Measurements from ENCODE around the gene SMIM24. TPM values are rescaled to one million over a fixed set of nuclear protein-coding genes. Genes with fewer than 3 reads are reported as not detected.
A peak's percentile ranks its signal among the peaks of the same experiment; 100 is the strongest.

The SMIM24 gene
- total and polyA plus RNA-seq, 10 of the 15 experiments (the other 5 are each of a cell fraction or from before 2014, with no cell fraction given) = 0.14 to 0.44 (median 0.23) TPM; not detected in 4

DNA sequence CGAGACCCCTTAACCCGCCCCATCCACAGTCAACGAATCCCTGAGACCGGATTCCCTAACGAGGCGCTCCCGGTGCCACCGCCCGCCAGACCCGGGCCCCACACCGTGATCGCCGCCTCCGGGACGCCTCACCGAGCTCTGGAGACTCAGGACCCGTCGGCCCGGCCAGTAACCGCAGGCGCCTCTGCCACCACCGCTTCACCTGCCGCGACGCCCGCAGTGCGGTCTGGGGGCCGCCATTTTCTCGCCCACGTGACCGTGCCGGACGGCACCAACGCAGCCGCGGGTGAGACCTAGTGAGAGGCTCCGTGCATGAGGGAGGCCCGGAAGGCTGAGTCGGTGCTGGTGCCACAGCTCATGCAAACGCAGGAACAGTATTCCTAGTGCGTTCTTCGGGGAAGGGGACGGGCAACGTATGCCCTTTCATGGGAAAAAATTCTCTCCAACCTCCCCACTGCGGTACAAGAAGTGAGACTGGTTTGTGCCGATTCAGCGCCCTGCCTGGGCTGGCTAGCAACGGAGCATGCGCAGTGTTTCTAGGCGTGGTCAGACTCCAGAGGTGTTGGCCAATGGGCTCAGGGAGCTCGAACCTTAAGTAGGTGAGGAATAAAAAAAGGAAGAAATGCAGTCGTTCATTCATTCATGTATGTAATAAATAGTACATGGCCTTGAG, 20.2 kb upstream of the SMIM24 start, which contains the start of gene DOHH (continued):
- TF ChIP-seq, protein P1, sequence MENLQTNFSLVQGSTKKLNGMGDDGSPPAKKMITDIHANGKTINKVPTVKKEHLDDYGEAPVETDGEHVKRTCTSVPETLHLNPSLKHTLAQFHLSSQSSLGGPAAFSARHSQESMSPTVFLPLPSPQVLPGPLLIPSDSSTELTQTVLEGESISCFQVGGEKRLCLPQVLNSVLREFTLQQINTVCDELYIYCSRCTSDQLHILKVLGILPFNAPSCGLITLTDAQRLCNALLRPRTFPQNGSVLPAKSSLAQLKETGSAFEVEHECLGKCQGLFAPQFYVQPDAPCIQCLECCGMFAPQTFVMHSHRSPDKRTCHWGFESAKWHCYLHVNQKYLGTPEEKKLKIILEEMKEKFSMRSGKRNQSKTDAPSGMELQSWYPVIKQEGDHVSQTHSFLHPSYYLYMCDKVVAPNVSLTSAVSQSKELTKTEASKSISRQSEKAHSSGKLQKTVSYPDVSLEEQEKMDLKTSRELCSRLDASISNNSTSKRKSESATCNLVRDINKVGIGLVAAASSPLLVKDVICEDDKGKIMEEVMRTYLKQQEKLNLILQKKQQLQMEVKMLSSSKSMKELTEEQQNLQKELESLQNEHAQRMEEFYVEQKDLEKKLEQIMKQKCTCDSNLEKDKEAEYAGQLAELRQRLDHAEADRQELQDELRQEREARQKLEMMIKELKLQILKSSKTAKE (IDR thresholded peaks at IDR 0.05; ENCODE audit: low read depth, poor library complexity, severe bottlenecking) = peak; percentile 97
- TF ChIP-seq DPF2 (IDR thresholded peaks at IDR 0.05) = peak; percentile 85
- TF ChIP-seq BRCA1 (IDR thresholded peaks at IDR 0.05; ENCODE audit: low read depth, low read length) = peak; percentile 41; the same call in 1 of the 2 replicates
- TF ChIP-seq, protein P2, sequence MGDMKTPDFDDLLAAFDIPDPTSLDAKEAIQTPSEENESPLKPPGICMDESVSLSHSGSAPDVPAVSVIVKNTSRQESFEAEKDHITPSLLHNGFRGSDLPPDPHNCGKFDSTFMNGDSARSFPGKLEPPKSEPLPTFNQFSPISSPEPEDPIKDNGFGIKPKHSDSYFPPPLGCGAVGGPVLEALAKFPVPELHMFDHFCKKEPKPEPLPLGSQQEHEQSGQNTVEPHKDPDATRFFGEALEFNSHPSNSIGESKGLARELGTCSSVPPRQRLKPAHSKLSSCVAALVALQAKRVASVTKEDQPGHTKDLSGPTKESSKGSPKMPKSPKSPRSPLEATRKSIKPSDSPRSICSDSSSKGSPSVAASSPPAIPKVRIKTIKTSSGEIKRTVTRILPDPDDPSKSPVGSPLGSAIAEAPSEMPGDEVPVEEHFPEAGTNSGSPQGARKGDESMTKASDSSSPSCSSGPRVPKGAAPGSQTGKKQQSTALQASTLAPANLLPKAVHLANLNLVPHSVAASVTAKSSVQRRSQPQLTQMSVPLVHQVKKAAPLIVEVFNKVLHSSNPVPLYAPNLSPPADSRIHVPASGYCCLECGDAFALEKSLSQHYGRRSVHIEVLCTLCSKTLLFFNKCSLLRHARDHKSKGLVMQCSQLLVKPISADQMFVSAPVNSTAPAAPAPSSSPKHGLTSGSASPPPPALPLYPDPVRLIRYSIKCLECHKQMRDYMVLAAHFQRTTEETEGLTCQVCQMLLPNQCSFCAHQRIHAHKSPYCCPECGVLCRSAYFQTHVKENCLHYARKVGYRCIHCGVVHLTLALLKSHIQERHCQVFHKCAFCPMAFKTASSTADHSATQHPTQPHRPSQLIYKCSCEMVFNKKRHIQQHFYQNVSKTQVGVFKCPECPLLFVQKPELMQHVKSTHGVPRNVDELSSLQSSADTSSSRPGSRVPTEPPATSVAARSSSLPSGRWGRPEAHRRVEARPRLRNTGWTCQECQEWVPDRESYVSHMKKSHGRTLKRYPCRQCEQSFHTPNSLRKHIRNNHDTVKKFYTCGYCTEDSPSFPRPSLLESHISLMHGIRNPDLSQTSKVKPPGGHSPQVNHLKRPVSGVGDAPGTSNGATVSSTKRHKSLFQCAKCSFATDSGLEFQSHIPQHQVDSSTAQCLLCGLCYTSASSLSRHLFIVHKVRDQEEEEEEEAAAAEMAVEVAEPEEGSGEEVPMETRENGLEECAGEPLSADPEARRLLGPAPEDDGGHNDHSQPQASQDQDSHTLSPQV (IDR thresholded peaks at IDR 0.05) = no peak
- TF ChIP-seq WRNIP1 (IDR thresholded peaks at IDR 0.05; ENCODE audit: borderline replicate concordance, low read depth, low read length) = no peak
- TF ChIP-seq NFXL1 (IDR thresholded peaks at IDR 0.05; ENCODE audit: borderline replicate concordance) = no peak
- no peak for TF ChIP-seq IRF4 (IDR thresholded peaks at IDR 0.05; ENCODE audit: low read depth, low read length)
- TF ChIP-seq, protein P3, sequence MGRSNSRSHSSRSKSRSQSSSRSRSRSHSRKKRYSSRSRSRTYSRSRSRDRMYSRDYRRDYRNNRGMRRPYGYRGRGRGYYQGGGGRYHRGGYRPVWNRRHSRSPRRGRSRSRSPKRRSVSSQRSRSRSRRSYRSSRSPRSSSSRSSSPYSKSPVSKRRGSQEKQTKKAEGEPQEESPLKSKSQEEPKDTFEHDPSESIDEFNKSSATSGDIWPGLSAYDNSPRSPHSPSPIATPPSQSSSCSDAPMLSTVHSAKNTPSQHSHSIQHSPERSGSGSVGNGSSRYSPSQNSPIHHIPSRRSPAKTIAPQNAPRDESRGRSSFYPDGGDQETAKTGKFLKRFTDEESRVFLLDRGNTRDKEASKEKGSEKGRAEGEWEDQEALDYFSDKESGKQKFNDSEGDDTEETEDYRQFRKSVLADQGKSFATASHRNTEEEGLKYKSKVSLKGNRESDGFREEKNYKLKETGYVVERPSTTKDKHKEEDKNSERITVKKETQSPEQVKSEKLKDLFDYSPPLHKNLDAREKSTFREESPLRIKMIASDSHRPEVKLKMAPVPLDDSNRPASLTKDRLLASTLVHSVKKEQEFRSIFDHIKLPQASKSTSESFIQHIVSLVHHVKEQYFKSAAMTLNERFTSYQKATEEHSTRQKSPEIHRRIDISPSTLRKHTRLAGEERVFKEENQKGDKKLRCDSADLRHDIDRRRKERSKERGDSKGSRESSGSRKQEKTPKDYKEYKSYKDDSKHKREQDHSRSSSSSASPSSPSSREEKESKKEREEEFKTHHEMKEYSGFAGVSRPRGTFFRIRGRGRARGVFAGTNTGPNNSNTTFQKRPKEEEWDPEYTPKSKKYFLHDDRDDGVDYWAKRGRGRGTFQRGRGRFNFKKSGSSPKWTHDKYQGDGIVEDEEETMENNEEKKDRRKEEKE (IDR thresholded peaks at IDR 0.05) = peak; percentile 99
- no peak for TF ChIP-seq ZNF217 (IDR thresholded peaks at IDR 0.05)
- TF ChIP-seq MEF2A (IDR thresholded peaks at IDR 0.05; ENCODE audit: insufficient read depth, low read depth, low read length) = no peak
- TF ChIP-seq, protein P4, sequence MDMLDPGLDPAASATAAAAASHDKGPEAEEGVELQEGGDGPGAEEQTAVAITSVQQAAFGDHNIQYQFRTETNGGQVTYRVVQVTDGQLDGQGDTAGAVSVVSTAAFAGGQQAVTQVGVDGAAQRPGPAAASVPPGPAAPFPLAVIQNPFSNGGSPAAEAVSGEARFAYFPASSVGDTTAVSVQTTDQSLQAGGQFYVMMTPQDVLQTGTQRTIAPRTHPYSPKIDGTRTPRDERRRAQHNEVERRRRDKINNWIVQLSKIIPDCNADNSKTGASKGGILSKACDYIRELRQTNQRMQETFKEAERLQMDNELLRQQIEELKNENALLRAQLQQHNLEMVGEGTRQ (IDR thresholded peaks at IDR 0.05; ENCODE audit: borderline replicate concordance, low read depth, low read length) = peak; percentile 94
- no peak for TF ChIP-seq SREBF2 (IDR thresholded peaks at IDR 0.05; ENCODE audit: low read length)
- peak; percentile 97 for TF ChIP-seq RUNX3 (IDR thresholded peaks at IDR 0.05; ENCODE audit: low read length)
- TF ChIP-seq NBN (IDR thresholded peaks at IDR 0.05) = peak; percentile 93; the same call in 1 of the 2 replicates
- 0 out of 2 replicates have a peak, but pooled peaks have one; percentile 66 for TF ChIP-seq TARDBP (IDR thresholded peaks at IDR 0.05; ENCODE audit: borderline replicate concordance)
- TF ChIP-seq, protein P5, sequence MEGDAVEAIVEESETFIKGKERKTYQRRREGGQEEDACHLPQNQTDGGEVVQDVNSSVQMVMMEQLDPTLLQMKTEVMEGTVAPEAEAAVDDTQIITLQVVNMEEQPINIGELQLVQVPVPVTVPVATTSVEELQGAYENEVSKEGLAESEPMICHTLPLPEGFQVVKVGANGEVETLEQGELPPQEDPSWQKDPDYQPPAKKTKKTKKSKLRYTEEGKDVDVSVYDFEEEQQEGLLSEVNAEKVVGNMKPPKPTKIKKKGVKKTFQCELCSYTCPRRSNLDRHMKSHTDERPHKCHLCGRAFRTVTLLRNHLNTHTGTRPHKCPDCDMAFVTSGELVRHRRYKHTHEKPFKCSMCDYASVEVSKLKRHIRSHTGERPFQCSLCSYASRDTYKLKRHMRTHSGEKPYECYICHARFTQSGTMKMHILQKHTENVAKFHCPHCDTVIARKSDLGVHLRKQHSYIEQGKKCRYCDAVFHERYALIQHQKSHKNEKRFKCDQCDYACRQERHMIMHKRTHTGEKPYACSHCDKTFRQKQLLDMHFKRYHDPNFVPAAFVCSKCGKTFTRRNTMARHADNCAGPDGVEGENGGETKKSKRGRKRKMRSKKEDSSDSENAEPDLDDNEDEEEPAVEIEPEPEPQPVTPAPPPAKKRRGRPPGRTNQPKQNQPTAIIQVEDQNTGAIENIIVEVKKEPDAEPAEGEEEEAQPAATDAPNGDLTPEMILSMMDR (IDR thresholded peaks at IDR 0.05 in 2 of 3, conservative IDR thresholded peaks at IDR 0.05 in 1 of 3; ENCODE audit: control insufficient read depth in 2 of 3, extremely low read depth in 1 of 3, insufficient read depth in 1 of 3, low read depth in 3 of 3, low read length in 3 of 3) = no peak
- TF ChIP-seq ASH2L (IDR thresholded peaks at IDR 0.05; ENCODE audit: borderline replicate concordance, low read depth) = 0 out of 2 replicates have a peak, but pooled peaks have one; percentile 65
- peak; percentile 100 for TF ChIP-seq ATF7 (IDR thresholded peaks at IDR 0.05; ENCODE audit: low read depth)
